Measurements from ENCODE around the gene TC2N. TPM values are rescaled to one million over a fixed set of nuclear protein-coding genes. Genes with fewer than 3 reads are reported as not detected.
"Not testable (repeated sequence)": the region's sequence is repeated elsewhere in the genome, so short reads cannot be mapped to it uniquely, and the experiment has no call there.

Gene TC2N
- polyA plus RNA-seq, 1 experiment, result 0.10 TPM

GRCh38 chr14:91899806-91900205 is 32.5 kb upstream of the TC2N start:
- ChIA-PET CTCF (interaction anchor here (0.5 to 1.2 kb wide), 4 partner anchors 11 to 97 kb away, joined by 3 to 4 read pairs (median 4); no protein-coding TSS in a partner anchor), POLR2A (no interaction called here)

DNA sequence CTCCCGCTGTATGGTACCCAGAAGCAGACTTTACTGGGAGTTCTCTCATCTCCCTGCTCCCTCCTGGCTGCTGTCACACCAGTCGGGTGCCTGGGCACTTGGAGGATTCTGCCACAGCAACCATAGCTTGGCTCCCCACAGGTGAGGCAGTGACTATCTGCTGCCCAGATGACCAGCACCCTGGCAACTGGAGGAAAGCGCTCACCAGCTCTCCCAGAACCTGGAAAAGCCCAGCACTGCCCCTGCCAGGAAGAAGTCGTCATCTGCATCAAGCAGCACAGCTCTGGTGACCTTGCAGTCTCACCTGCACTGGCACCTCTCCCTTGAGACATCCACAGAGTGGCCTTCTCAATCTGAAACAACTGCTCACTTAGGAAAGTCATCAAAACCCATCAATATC is 31.9 kb upstream of the TC2N start:
- CTCF ChIA-PET, result interaction anchor here (0.7 kb wide), 1 partner anchor 98 kb away, joined by 3 read pairs; no protein-coding TSS in a partner anchor

More at GRCh38 chr14:91899806-91900205, 32.5 kb upstream of the TC2N start:
- TF ChIP-seq, protein P1, sequence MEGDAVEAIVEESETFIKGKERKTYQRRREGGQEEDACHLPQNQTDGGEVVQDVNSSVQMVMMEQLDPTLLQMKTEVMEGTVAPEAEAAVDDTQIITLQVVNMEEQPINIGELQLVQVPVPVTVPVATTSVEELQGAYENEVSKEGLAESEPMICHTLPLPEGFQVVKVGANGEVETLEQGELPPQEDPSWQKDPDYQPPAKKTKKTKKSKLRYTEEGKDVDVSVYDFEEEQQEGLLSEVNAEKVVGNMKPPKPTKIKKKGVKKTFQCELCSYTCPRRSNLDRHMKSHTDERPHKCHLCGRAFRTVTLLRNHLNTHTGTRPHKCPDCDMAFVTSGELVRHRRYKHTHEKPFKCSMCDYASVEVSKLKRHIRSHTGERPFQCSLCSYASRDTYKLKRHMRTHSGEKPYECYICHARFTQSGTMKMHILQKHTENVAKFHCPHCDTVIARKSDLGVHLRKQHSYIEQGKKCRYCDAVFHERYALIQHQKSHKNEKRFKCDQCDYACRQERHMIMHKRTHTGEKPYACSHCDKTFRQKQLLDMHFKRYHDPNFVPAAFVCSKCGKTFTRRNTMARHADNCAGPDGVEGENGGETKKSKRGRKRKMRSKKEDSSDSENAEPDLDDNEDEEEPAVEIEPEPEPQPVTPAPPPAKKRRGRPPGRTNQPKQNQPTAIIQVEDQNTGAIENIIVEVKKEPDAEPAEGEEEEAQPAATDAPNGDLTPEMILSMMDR (IDR thresholded peaks at IDR 0.05; ENCODE audit: low read depth, low read length), result no peak
- H3K9me3 ChIP-seq (ENCODE audit: control insufficient read depth, insufficient read depth, low read length), result no peaks in the 10 kb centered on the region
- no peak for DNase-seq (ENCODE audit: low read depth, low spot score)
- no peak overlapping the region for H3K27ac ChIP-seq (ENCODE audit: low read depth, low read length)
- H3K27me3 ChIP-seq (ENCODE audit: control insufficient read depth, insufficient read depth, low read length), result no peaks in the 10 kb centered on the region
- H3K4me3 ChIP-seq (ENCODE audit: low read depth, low read length), result no peak overlapping the region

GRCh38 chr14:91898372-91898771 is 31.0 kb upstream of the TC2N start:
- Histone ChIP-seq H3K27me3 (ENCODE audit: control insufficient read depth, insufficient read depth, low read length) (no peaks in the 10 kb centered on the region), H3K4me3 (ENCODE audit: low read depth, low read length) (no peak overlapping the region), H3K27ac (ENCODE audit: low read depth, low read length) (no peak overlapping the region), H3K9me3 (ENCODE audit: control insufficient read depth, insufficient read depth, low read length) (no peaks in the 10 kb centered on the region)
- TF ChIP-seq, protein P1 (IDR thresholded peaks at IDR 0.05; ENCODE audit: low read depth, low read length), result no peak
- no peak for DNase-seq (ENCODE audit: low read depth, low spot score)
- CTCF ChIA-PET, result interaction anchor here (1.2 kb wide), 1 partner anchor 98 kb away, joined by 5 read pairs; no protein-coding TSS in a partner anchor
- POLR2A ChIA-PET, result no interaction called here

More for the DNA sequence above, 31.9 kb upstream of the TC2N start:
- no peak overlapping the region for H3K4me3 ChIP-seq (ENCODE audit: low read depth, low read length)
- H3K27me3 ChIP-seq (ENCODE audit: control insufficient read depth, insufficient read depth, low read length), result no peaks in the 10 kb centered on the region
- TF ChIP-seq, protein P1 (IDR thresholded peaks at IDR 0.05; ENCODE audit: low read depth, low read length), result no peak
- POLR2A ChIA-PET, result no interaction called here
- H3K9me3 ChIP-seq (ENCODE audit: control insufficient read depth, insufficient read depth, low read length), result no peaks in the 10 kb centered on the region
- no peak overlapping the region for H3K27ac ChIP-seq (ENCODE audit: low read depth, low read length)
- no peak for DNase-seq (ENCODE audit: low read depth, low spot score)

GRCh38 chr14:91897716-91898115 is 30.4 kb upstream of the TC2N start:
- DNase-seq (ENCODE audit: low read depth, low spot score); H3K9me3 ChIP-seq (ENCODE audit: control insufficient read depth, insufficient read depth, low read length); H3K27ac ChIP-seq (ENCODE audit: low read depth, low read length); POLR2A ChIA-PET; H3K4me3 ChIP-seq (ENCODE audit: low read depth, low read length); H3K27me3 ChIP-seq (ENCODE audit: control insufficient read depth, insufficient read depth, low read length): not testable (repeated sequence)
- CTCF ChIA-PET, result interaction anchor here (1.2 kb wide), 1 partner anchor 99 kb away, joined by 5 read pairs; no protein-coding TSS in a partner anchor

- CTCF ChIA-PET, result interaction anchor here (0.7 kb wide), 1 partner anchor 100 kb away, joined by 4 read pairs; no protein-coding TSS in a partner anchor
- Histone ChIP-seq H3K27me3 (ENCODE audit: control insufficient read depth, insufficient read depth, low read length) (no peaks in the 10 kb centered on the region), H3K27ac (ENCODE audit: low read depth, low read length) (no peak overlapping the region), H3K9me3 (ENCODE audit: control insufficient read depth, insufficient read depth, low read length) (no peaks in the 10 kb centered on the region), H3K4me3 (ENCODE audit: low read depth, low read length) (no peak overlapping the region)
- TF ChIP-seq, protein P1 (IDR thresholded peaks at IDR 0.05; ENCODE audit: low read depth, low read length), result no peak
- POLR2A ChIA-PET, result no interaction called here
- no peak for DNase-seq (ENCODE audit: low read depth, low spot score)
These were observed 29.9 kb upstream of the TC2N start for GRCh38 chr14:91897106-91897701.

Measured in AG04450 (cell line).